Osteoblast (primary cell): ENCODE data around the gene CADPS2. TPM values are rescaled to one million over a fixed set of nuclear protein-coding genes. Genes with fewer than 3 reads are reported as not detected.

ENCODE experiments used
- DNase-seq: peaks from one replicate; pipeline ENCODE4 v3.0.0; 2011; ENCODE audit warnings: low spot score, mixed read lengths; ENCODE audit not compliant: insufficient read length; ENCODE audit errors: missing footprints
- H2AFZ ChIP-seq: 2 replicates; pipeline ENCODE4 v1.6.0; 2011; ENCODE audit warnings: mild to moderate bottlenecking, low read length
- H3K27ac ChIP-seq: 2 replicates; pipeline ENCODE4 v1.5.1; 2011; ENCODE audit warnings: mild to moderate bottlenecking, low read depth, low read length, moderate library complexity
- H3K27me3 ChIP-seq: 2 replicates; pipeline ENCODE4 v1.6.0; 2012; ENCODE audit warnings: mild to moderate bottlenecking, control low read depth, inconsistent platforms, low read length, moderate library complexity; ENCODE audit not compliant: insufficient read depth
- H3K36me3 ChIP-seq: 2 replicates; pipeline ENCODE4 v1.5.1; 2011; ENCODE audit warnings: mild to moderate bottlenecking, low read length, control low read depth, moderate library complexity; ENCODE audit not compliant: insufficient read depth
- H3K4me1 ChIP-seq: 2 replicates; pipeline ENCODE4 v1.5.1; 2011; ENCODE audit warnings: mild to moderate bottlenecking, low read length, control low read depth, moderate library complexity; ENCODE audit not compliant: insufficient read depth
- H3K4me2 ChIP-seq: 2 replicates; pipeline ENCODE4 v1.6.0; 2011; ENCODE audit warnings: mild to moderate bottlenecking, low read length; ENCODE audit not compliant: insufficient read depth
- H3K4me3 ChIP-seq: fragments of 200-600 bp; sonication (generic); 3 replicates; pipeline ENCODE4 v1.5.1; 2012; ENCODE audit warnings: mild to moderate bottlenecking, low read length, inconsistent platforms; ENCODE audit not compliant: insufficient read depth
- H3K79me2 ChIP-seq: 2 replicates; pipeline ENCODE4 v1.6.0; 2012; ENCODE audit warnings: mild to moderate bottlenecking, low read length, control low read depth, inconsistent platforms; ENCODE audit not compliant: insufficient read depth
- H3K9me3 ChIP-seq: 2 replicates; pipeline ENCODE4 v1.5.1; 2011; ENCODE audit warnings: low read depth, low read length, control low read depth
- H4K20me1 ChIP-seq: 2 replicates; pipeline ENCODE4 v1.6.0; 2012; ENCODE audit warnings: mild to moderate bottlenecking, low read length, control low read depth; ENCODE audit not compliant: insufficient read depth
- total RNA-seq: library from RNA; depleted of rRNA; stranded (reverse); fragments of >200 nt; gene quantifications from 2 replicates; pipeline ENCODE4 v1.2.3, GENCODE V29; 2012
- TF ChIP-seq, protein P1 (sequence below): IDR thresholded peaks from 2 replicates; pipeline ENCODE4 v1.5.1; 2011; ENCODE audit warnings: mild to moderate bottlenecking, low read depth, low read length, moderate library complexity; ENCODE audit errors: extremely low read depth

The CADPS2 gene
- total RNA-seq, 1 donor = 21.7 TPM

DNA sequence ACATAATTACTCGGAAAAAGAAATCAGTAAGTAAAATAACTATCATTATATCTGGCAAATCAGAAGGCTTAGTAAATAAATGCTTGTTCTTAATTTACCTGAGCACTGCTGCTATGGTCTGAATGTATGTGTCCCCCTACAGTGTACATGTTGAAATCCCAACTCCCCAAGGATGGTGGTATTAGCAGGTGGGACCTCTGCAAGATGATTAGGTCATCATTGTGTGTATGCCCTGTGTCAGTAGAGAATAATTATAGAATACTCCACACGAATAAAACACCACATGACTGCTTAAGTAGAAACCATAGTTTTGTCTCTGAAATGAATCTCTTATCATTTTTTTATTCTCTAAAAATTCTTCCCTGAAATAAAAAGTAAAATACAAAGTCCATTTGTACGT is 289.0 kb downstream of the CADPS2 start:
- Histone ChIP-seq H3K79me2 (no peaks in the 10 kb centered on the region), H3K4me2 (no peak overlapping the region), H3K4me1 (no peaks in the 10 kb centered on the region), H3K9me3 (no peaks in the 10 kb centered on the region), H3K27ac (no peak overlapping the region), H3K4me3 (no peak overlapping the region), H4K20me1 (no peaks in the 10 kb centered on the region), H2AFZ (no peak overlapping the region), H3K27me3 (no peaks in the 10 kb centered on the region), H3K36me3 (no peaks in the 10 kb centered on the region)
- no peak for DNase-seq
- TF ChIP-seq, protein P1, sequence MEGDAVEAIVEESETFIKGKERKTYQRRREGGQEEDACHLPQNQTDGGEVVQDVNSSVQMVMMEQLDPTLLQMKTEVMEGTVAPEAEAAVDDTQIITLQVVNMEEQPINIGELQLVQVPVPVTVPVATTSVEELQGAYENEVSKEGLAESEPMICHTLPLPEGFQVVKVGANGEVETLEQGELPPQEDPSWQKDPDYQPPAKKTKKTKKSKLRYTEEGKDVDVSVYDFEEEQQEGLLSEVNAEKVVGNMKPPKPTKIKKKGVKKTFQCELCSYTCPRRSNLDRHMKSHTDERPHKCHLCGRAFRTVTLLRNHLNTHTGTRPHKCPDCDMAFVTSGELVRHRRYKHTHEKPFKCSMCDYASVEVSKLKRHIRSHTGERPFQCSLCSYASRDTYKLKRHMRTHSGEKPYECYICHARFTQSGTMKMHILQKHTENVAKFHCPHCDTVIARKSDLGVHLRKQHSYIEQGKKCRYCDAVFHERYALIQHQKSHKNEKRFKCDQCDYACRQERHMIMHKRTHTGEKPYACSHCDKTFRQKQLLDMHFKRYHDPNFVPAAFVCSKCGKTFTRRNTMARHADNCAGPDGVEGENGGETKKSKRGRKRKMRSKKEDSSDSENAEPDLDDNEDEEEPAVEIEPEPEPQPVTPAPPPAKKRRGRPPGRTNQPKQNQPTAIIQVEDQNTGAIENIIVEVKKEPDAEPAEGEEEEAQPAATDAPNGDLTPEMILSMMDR = no peak

DNA sequence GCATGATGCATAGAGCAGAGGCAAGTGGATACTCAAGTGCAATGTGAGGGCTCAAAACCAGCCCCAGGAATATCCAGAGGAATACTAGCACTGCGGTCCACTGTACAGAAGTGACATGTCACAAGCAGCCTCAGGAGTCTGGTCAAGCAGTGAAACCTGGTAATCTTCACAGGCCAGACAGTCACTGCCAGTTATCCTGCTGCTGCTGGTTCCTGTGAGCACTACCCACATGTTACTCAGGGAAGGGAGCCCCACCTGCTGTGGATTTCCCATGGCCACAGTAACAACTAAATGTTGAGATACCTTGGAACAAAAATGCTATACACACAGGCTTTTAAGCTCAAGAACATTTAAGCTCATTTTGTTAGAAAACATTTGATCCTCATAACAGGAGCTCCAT is 290.4 kb downstream of the CADPS2 start:
- Histone ChIP-seq H3K4me2 (no peak overlapping the region), H3K79me2 (no peaks in the 10 kb centered on the region), H3K4me1 (no peaks in the 10 kb centered on the region), H4K20me1 (no peaks in the 10 kb centered on the region), H3K36me3 (no peaks in the 10 kb centered on the region), H3K27me3 (no peaks in the 10 kb centered on the region), H3K4me3 (no peak overlapping the region), H3K27ac (no peak overlapping the region), H2AFZ (no peak overlapping the region), H3K9me3 (no peaks in the 10 kb centered on the region)
- TF ChIP-seq, protein P1 = no peak
- no peak for DNase-seq

DNA sequence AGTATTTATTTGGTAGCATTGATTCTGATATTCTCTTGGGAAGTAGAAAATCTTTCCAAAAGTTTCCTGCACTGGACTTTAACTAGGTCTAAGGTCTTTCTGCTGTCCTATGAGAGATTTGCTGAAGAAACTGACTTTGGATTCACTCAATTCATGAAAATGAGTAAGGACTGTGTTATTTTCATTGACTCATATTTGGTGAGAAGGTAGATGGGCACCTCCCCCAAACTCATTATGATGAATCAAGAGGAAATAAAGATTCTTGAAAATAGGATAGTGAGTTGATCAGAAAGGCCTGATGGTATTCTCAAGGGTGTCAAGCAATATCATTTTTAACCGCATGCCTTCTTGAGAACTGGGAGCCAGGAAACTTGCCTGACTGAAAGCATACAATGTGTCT is 297.6 kb downstream of the CADPS2 start:
- no peaks in the 10 kb centered on the region for H3K27me3 ChIP-seq
- TF ChIP-seq, protein P1 = no peak
- DNase-seq = no peak

DNA sequence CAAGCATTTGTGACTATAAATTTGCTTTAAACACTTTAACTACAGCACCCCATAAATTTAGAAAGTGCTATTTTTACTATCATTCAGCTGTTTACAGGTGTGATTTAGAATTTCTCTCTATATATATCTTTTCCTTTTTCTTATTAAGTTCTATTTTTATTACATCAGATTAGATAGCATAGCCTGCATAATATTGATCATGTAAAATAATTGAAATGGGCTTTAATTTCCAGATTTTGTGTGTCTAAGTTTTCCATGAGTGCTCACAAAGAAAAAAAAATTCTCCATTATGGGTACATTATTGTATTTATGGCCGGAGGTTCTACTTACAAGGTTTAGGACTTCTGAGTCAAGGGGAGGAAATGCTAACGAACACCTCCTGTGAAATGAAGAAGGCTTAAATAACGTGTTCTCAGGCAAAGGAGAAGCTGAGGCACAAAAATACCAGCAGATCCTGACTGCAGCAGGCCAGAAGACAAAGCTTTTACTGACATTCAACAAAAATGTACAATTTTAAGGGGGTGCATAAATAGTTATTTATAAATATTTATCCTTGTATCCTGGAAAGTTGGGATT is 301.5 kb downstream of the CADPS2 start:
- no peaks in the 10 kb centered on the region for H3K79me2 ChIP-seq

More for the DNA sequence above, 297.6 kb downstream of the CADPS2 start:
- Histone ChIP-seq H3K9me3 (no peaks in the 10 kb centered on the region), H3K4me2 (no peak overlapping the region), H3K4me1 (no peaks in the 10 kb centered on the region), H3K4me3 (no peak overlapping the region), H3K36me3 (no peaks in the 10 kb centered on the region), H4K20me1 (no peaks in the 10 kb centered on the region), H3K27ac (no peak overlapping the region), H2AFZ (no peak overlapping the region), H3K79me2 (no peaks in the 10 kb centered on the region)

More for the DNA sequence above, 301.5 kb downstream of the CADPS2 start:
- DNase-seq = no peak
- Histone ChIP-seq H3K4me3 (no peak overlapping the region), H3K9me3 (no peaks in the 10 kb centered on the region), H3K27me3 (no peaks in the 10 kb centered on the region), H4K20me1 (no peaks in the 10 kb centered on the region), H2AFZ (no peak overlapping the region), H3K4me2 (no peak overlapping the region), H3K27ac (no peak overlapping the region), H3K36me3 (no peaks in the 10 kb centered on the region), H3K4me1 (no peaks in the 10 kb centered on the region)
- TF ChIP-seq, protein P1 = no peak
